ENCODE results near the gene PAFAH1B2. TPM values are rescaled to one million over a fixed set of nuclear protein-coding genes. Genes with fewer than 3 reads are reported as not detected.

The PAFAH1B2 gene, protein sequence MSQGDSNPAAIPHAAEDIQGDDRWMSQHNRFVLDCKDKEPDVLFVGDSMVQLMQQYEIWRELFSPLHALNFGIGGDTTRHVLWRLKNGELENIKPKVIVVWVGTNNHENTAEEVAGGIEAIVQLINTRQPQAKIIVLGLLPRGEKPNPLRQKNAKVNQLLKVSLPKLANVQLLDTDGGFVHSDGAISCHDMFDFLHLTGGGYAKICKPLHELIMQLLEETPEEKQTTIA
- 51.2 and 52.8 TPM in 2 replicates for polyA plus RNA-seq (2011; rRNA removed)
- polyA minus RNA-seq (2011; rRNA and poly(A)+ RNA removed): 113 and 154 TPM in 2 replicates

GRCh38 chr11:117143871-117144476, at the start of gene PAFAH1B2:
Gene PAFAH1B2, plus strand, starts transcription at chr11:117144287. Its CDS starts 8,161 bp downstream, at chr11:117152448.
- TF ChIP-seq, protein P1, sequence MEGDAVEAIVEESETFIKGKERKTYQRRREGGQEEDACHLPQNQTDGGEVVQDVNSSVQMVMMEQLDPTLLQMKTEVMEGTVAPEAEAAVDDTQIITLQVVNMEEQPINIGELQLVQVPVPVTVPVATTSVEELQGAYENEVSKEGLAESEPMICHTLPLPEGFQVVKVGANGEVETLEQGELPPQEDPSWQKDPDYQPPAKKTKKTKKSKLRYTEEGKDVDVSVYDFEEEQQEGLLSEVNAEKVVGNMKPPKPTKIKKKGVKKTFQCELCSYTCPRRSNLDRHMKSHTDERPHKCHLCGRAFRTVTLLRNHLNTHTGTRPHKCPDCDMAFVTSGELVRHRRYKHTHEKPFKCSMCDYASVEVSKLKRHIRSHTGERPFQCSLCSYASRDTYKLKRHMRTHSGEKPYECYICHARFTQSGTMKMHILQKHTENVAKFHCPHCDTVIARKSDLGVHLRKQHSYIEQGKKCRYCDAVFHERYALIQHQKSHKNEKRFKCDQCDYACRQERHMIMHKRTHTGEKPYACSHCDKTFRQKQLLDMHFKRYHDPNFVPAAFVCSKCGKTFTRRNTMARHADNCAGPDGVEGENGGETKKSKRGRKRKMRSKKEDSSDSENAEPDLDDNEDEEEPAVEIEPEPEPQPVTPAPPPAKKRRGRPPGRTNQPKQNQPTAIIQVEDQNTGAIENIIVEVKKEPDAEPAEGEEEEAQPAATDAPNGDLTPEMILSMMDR (IDR thresholded peaks at IDR 0.05; ENCODE audit: insufficient read depth, low read depth, low read length): no peak
- DNase-seq (ENCODE audit: low read depth): peak; percentile 45
- peaks cover 2% of the 10 kb centered on the region; the same call in 1 of the 2 replicates for H3K36me3 ChIP-seq (ENCODE audit: control insufficient read depth, insufficient read depth, low read length)
- POLR2A ChIA-PET: interaction anchor here (0.5 to 0.7 kb wide), 2 partner anchors 29 to 34 kb away, joined by 3 to 9 read pairs; partner anchors contain the start of gene SIDT2
- H3K27me3 ChIP-seq (ENCODE audit: control insufficient read depth, insufficient read depth, low read length): no peaks in the 10 kb centered on the region
- peak within 1 kb of the TSS; percentile 60 for H3K4me3 ChIP-seq (ENCODE audit: low read depth, low read length)
- CTCF ChIA-PET: interaction anchor here (0.6 to 2.1 kb wide), 13 partner anchors 11 to 491 kb away, joined by 3 to 6 read pairs (median 3); partner anchors contain the start of genes APOA5, PCSK7 and RNF214

GRCh38 chr11:117094776-117095175, 49.3 kb upstream of the PAFAH1B2 start:
- Histone ChIP-seq H3K27me3 (ENCODE audit: control insufficient read depth, insufficient read depth, low read length) (no peaks in the 10 kb centered on the region), H3K4me3 (ENCODE audit: low read depth, low read length) (no peak overlapping the region), H3K36me3 (ENCODE audit: control insufficient read depth, insufficient read depth, low read length) (no peaks in the 10 kb centered on the region)
- TF ChIP-seq, protein P1 (IDR thresholded peaks at IDR 0.05; ENCODE audit: insufficient read depth, low read depth, low read length): no peak
- DNase-seq (ENCODE audit: low read depth): no peak
- CTCF ChIA-PET: interaction anchor here (0.6 to 1.2 kb wide), 2 partner anchors 17 to 215 kb away, joined by 3 to 4 read pairs; no protein-coding TSS in a partner anchor
- POLR2A ChIA-PET: interaction anchor here (0.6 kb wide), 3 partner anchors 79 to 231 kb away, joined by 3 read pairs; no protein-coding TSS in a partner anchor

- H3K36me3 ChIP-seq (ENCODE audit: control insufficient read depth, insufficient read depth, low read length): no peaks in the 10 kb centered on the region
- H3K27me3 ChIP-seq (ENCODE audit: control insufficient read depth, insufficient read depth, low read length): no peaks in the 10 kb centered on the region
- POLR2A ChIA-PET: interaction anchor here (0.6 kb wide), 1 partner anchor 231 kb away, joined by 3 read pairs; no protein-coding TSS in a partner anchor
- no peak overlapping the region for H3K4me3 ChIP-seq (ENCODE audit: low read depth, low read length)
- CTCF ChIA-PET: interaction anchor here (0.6 to 1.0 kb wide), 5 partner anchors 18 to 302 kb away, joined by 3 to 4 read pairs (median 3); no protein-coding TSS in a partner anchor
- no peak for DNase-seq (ENCODE audit: low read depth)
- TF ChIP-seq, protein P1 (IDR thresholded peaks at IDR 0.05; ENCODE audit: insufficient read depth, low read depth, low read length): no peak
Measured at GRCh38 chr11:117095284-117096161, 48.6 kb upstream of the PAFAH1B2 start.

GRCh38 chr11:117096201-117096991, 47.7 kb upstream of the PAFAH1B2 start:
- ChIA-PET POLR2A (no interaction called here), CTCF (interaction anchor here (0.6 to 3.8 kb wide), 7 partner anchors 13 to 304 kb away, joined by 3 to 41 read pairs (median 3); partner anchors contain the start of gene APOA5)
- Histone ChIP-seq H3K4me3 (ENCODE audit: low read depth, low read length) (peak overlapping the region; percentile 82; the same call in 1 of the 2 replicates), H3K36me3 (ENCODE audit: control insufficient read depth, insufficient read depth, low read length) (no peaks in the 10 kb centered on the region), H3K27me3 (ENCODE audit: control insufficient read depth, insufficient read depth, low read length) (no peaks in the 10 kb centered on the region)
- peak; percentile 44 for DNase-seq (ENCODE audit: low read depth)
- TF ChIP-seq, protein P1 (IDR thresholded peaks at IDR 0.05; ENCODE audit: insufficient read depth, low read depth, low read length): no peak
